IPS-11a (cell line): ENCODE results near the gene PLCL1.
"Not testable (repeated sequence)": the region's sequence is repeated elsewhere in the genome, so short reads cannot be mapped to it uniquely, and the experiment has no call there.

Experiments used
- H3K4me3 ChIP-seq: one replicate; pipeline ENCODE4 v1.5.1; 2013; ENCODE audit warnings: low read depth, low read length, control low read depth

The PLCL1 gene

DNA sequence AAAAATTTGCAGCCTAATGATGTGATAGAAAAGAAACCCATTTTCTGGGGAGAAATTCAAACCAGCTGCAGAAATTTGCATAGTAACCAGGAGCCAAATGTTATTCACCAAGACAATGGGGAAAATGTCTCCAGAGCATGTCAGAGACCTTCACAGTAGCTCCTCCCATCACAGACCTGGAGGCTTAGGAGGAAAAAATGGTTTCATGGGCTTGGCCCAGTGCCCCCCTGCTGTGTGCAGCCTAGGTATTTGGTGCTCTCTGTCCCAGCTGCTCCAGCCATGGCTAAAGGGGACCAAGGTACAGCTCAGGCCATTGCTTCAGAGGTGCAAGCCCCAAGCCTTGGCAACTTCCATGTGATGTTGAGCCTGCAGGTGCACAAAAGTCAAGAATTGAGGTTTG lies 352.9 kb downstream of the PLCL1 start:
- no peak overlapping the region for H3K4me3 ChIP-seq

GRCh38 chr2:198161151-198161550 lies 356.8 kb downstream of the PLCL1 start:
- no peak overlapping the region for H3K4me3 ChIP-seq

DNA sequence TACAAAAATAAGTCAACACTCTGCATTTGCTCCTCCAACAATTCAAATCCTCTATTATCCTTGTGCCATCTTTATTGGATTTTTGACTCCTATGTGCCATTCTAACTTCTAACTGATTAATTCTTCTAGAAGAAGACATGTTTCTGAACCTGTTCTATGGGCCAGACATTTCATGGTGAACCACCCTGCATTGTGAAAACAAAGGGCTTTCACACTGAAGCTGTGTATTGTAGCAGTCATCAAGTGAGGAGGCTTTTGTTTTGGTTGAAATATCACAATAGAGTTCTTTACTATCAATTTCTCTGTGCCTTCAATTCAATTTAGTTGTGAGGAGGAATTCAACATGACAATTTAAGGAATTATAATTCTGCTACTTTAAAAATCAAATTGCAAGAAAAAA lies 357.9 kb downstream of the PLCL1 start:
- H3K4me3 ChIP-seq, result no peak overlapping the region

- H3K4me3 ChIP-seq, result no peak overlapping the region
These were observed 360.4 kb downstream of the PLCL1 start for GRCh38 chr2:198164843-198165242.

DNA sequence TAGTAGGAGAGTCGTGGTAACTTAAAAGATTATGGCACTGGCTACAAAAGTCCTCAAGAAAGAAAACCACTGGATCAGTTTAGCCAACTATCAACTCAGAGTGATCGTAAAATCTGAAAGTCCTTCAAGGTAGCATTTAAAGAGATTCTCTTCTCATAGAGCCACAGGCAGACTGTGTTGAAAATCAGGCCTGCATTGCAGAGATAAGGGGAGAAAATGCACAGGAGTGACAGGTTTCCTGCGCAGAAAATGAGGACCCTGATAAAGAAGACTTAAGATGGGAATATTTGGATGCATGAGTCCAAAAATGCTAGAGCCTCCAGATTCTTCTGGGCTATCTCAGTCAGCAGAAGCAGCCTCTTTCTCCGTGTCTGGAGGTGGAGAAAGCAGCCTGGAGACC lies 360.9 kb downstream of the PLCL1 start:
- no peak overlapping the region for H3K4me3 ChIP-seq

DNA sequence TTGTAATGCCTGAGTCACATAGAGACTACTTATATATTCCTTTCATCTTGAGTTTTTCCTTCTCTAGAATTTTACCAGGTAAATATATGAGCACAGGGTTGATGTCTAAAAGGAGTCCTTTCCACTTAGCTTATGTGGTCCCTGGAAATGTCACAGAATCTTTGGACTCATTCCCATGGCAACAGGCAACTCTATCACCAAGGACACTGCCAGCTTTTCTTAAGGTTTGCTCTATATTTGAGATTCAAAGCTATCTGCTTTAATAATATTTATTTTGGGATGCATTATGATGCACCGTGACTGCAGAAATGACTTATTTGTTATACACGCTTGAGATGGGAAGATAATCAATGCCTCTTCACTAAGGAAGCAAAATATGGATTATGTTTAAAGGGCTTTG lies 363.0 kb downstream of the PLCL1 start:
- no peak overlapping the region for H3K4me3 ChIP-seq

DNA sequence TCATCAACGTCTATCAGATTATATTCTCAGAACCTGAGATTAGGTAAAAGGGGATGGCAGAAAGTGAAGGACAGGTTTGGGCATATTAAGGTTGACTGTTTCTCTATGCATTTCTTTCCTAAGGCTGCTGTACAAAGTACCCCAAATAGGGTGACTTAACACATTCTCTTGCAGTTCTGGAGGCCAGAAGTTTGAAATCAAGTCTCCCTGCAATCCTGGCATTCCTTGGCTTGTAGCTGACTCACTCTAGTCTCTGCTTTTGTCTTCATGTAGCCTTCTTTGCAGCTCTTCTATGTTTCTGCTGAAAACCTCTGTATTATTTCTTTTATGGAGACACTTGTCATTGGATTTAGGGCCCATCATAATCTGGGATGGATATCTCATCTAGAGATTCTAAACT lies 364.3 kb downstream of the PLCL1 start:
- no peak overlapping the region for H3K4me3 ChIP-seq

DNA sequence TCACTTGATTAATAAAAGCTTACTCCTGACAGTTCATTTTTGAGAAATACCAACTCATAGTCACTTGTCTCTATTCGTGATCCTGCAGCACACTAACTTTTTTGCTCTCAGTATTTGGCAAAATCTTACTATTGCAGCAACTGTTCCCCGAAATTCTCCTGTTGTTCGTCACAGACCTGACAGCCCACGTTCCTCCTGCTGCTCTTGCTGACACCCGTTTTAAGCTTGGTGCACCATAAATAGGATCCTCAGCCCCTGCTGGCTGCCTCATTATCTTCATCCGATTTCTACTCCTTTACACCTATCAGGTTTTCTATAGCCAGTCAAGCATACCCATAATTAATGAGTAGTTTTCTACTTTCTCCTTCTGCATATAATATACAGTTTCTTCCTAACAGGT lies 368.8 kb downstream of the PLCL1 start:
- H3K4me3 ChIP-seq, result no peak overlapping the region

DNA sequence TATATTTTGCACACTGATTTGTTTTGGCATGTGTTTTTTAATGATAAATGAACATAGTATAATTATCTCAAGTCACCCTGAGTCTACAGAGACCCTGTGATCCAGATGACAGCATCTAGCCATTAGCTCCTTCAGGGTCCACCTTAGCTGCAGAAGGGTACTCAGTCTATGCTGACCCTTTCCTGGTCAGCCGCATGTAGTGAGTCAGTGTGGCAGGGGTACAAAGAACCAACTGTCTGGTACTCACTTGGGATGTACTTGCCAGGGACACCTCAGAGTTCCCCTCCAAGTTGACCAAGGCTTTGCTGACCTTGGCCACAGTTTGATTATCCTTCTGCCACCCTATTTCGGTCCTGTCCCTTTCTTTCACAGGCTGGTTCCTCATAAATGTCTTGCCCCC lies 369.5 kb downstream of the PLCL1 start:
- no peak overlapping the region for H3K4me3 ChIP-seq

DNA sequence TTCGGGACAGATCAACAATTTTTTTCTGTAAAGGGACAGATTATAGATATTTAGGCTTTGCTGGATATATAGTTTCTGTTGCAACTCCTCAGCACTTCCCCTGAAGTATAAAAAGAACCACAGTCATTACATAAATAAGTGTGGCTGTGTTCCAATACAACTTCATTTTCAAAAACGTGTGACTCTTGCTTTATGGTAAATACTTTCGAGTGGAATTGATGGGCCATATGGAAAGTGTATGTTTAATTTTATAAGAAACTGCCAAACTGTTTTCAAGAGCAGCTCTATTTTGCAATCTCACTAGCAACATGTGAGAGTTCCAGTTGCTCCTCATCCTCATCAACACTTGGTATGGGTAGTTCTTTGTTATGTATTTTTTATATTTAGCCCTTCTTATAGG lies 370.9 kb downstream of the PLCL1 start:
- H3K4me3 ChIP-seq, result no peak overlapping the region

- H3K4me3 ChIP-seq, result no peak overlapping the region
These were observed 372.6 kb downstream of the PLCL1 start for GRCh38 chr2:198177040-198177439.

DNA sequence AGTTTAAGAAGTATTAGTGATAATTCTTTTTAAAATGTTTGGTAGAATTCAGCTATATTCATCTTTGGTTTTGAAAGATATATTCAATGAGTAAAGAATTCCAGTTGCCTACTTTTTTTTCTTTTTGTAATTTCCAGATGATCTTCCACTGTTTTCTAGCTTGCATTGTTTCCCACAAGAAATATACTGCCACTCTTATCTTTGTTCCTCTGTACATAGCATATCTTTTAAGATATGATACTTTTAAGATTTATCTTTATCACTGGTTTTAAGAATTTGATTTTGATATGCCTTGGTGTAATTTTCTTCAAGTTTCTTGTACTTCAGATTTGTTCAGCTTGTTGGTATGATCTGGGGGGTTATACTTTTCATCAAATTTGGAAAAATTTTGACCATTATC lies 374.4 kb downstream of the PLCL1 start:
- no peak overlapping the region for H3K4me3 ChIP-seq

DNA sequence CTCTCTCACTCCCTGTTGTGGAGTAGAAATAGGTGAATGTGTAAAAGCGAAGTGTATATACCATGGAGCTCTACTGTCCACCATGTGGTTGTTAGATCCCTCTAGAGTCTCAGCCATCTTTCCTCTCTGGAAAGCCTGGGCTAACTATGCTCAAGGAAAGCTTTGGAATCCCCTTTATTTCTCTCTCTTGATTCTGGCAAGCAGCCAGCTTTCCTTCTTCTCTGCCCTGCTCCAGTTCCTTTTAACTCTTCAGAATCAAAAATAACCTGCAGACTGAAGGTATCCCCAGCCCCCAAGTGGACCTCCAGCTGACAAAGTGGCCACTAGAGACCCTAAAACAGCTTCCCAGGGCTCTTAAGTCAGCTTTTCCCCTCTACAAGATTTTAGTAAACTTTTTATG lies 381.9 kb downstream of the PLCL1 start:
- no peak overlapping the region for H3K4me3 ChIP-seq

DNA sequence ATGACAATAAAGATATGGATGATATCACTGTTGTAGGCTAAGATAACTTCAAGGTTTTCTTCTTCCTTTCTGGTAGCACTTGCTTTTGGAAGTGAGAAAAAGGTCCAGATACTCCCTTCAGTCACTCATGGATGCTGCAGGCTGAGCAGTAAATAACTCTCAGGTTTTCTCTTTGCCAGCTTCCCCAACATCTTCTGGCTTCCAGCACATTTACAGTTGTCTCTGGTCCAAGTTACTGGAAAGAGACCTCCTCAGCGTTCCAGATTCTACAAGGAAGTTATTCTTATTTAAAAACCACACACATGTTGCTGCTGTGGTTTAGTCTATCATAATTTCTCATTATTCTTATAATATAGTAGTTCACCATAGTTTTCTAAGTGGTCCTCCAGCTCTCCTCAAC lies 383.4 kb downstream of the PLCL1 start:
- no peak overlapping the region for H3K4me3 ChIP-seq

- no peak overlapping the region for H3K4me3 ChIP-seq
These were observed 384.6 kb downstream of the PLCL1 start for GRCh38 chr2:198188982-198189381.

GRCh38 chr2:198191651-198192050 lies 387.3 kb downstream of the PLCL1 start:
- H3K4me3 ChIP-seq, result no peak overlapping the region

DNA sequence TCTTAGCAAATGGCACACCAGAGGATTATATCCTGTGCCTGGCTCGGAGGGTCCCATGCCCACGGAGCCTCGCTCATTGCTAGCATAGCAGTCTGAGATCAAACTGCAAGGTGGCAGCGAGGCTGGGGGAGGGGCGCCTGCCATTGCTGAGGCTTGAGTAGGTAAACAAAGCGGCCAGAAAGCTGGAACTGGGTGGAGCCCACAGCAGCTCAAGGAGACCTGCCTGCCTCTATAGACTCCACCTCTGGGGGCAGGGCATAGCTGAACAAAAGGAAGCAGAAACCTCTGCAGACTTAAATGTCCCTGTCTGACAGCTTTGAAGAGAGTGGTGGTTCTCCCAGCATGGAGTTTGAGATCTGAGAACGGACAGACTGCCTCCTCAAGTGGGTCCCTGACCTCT lies 392.2 kb downstream of the PLCL1 start:
- not testable (repeated sequence) for H3K4me3 ChIP-seq
